Measurements from ENCODE around the gene MRPS25.

DNA sequence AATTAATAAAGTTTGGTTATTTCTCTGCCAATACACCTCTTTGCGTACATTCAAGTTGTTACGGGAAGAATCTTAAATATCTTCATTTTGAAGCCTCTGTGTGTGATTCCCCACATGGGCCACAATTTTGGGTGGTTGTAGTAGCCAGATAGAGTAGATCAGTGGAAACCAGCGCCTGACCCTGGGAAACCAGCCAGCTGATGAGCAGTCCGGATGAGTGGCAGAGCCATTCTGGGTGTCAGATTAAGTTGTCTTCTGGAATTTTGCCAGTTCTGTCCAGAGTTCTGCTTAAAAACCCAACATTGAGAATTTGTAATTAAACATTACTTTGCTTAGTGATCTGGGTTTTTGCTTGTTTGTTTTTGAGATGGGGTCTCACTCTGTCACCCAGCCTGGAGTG, 49.7 kb downstream of the MRPS25 start:
- TF ChIP-seq, protein P1, sequence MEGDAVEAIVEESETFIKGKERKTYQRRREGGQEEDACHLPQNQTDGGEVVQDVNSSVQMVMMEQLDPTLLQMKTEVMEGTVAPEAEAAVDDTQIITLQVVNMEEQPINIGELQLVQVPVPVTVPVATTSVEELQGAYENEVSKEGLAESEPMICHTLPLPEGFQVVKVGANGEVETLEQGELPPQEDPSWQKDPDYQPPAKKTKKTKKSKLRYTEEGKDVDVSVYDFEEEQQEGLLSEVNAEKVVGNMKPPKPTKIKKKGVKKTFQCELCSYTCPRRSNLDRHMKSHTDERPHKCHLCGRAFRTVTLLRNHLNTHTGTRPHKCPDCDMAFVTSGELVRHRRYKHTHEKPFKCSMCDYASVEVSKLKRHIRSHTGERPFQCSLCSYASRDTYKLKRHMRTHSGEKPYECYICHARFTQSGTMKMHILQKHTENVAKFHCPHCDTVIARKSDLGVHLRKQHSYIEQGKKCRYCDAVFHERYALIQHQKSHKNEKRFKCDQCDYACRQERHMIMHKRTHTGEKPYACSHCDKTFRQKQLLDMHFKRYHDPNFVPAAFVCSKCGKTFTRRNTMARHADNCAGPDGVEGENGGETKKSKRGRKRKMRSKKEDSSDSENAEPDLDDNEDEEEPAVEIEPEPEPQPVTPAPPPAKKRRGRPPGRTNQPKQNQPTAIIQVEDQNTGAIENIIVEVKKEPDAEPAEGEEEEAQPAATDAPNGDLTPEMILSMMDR (IDR thresholded peaks at IDR 0.05; ENCODE audit: low read depth, low read length) = no peak
- no peak for TF ChIP-seq POLR2A (IDR thresholded peaks at IDR 0.05; ENCODE audit: extremely low read depth, insufficient read length)
- TF ChIP-seq MAX (IDR thresholded peaks at IDR 0.05; ENCODE audit: low read depth, low read length) = no peak
- TF ChIP-seq MYC (IDR thresholded peaks at IDR 0.05; ENCODE audit: low read depth, low read length) = no peak

Measured in NB4 (cell line).